ENCODE measurements around the gene TRPV4.

TRPV4 gene

DNA sequence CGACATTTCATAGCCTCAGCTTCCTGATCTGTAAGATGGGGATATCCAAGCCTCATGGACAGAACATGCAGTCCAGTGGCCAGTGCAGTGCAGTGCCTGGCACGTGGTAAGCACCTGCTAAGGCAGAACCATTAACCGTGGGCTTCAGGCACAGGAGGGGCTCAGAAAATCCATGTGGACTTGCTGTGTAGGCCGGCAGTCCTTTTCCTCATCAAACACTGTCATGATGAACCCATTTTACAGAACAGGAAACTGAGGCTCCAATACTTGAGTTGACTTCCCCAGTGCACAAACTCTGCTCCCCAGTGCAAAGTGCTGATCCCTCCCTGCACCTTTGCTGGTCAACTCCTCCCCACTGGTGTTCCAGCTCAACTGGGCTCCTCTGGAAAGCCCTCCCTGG, 18.0 kb downstream of the TRPV4 start:
- DNase-seq (ENCODE audit: insufficient read length, low spot score) = no peak
- TF ChIP-seq CTCF (IDR thresholded peaks at IDR 0.05; ENCODE audit: insufficient read depth, missing control alignments) = no peak
- no peak for FAIRE-seq

GRCh38 chr12:109814600-109815150, 18.5 kb downstream of the TRPV4 start:
- FAIRE-seq (no peak), DNase-seq (ENCODE audit: insufficient read length, low spot score) (no peak)
- no peak for TF ChIP-seq CTCF (IDR thresholded peaks at IDR 0.05; ENCODE audit: insufficient read depth, missing control alignments)

- no peak for TF ChIP-seq CTCF (IDR thresholded peaks at IDR 0.05; ENCODE audit: insufficient read depth, missing control alignments)
- FAIRE-seq (no peak), DNase-seq (ENCODE audit: insufficient read length, low spot score) (no peak)
Measured at GRCh38 chr12:109813810-109814416, 19.3 kb downstream of the TRPV4 start.

DNA sequence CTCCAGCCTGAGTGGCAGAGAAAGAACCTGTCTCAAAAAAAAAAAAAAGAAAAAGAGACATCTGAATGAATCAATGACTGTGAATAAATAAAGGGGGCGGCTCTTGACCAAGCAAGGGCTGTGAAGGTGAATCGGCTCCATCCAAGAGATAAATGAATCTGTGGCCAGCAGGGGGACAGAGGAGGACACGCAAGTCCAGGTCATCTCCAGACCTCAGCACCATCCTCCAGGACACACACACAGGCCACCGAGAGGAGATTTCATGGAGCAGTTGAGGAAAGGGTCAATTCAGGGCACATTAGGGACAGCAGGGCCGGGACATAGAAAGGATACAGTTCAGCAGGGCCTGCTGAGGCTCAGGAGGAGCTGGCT, 21.6 kb downstream of the TRPV4 start:
- DNase-seq (ENCODE audit: insufficient read length, low spot score) (no peak), FAIRE-seq (no peak)
- no peak for TF ChIP-seq CTCF (IDR thresholded peaks at IDR 0.05; ENCODE audit: insufficient read depth, missing control alignments)

GRCh38 chr12:109810954-109811623, 22.1 kb downstream of the TRPV4 start:
- no peak for FAIRE-seq
- no peak for TF ChIP-seq CTCF (IDR thresholded peaks at IDR 0.05; ENCODE audit: insufficient read depth, missing control alignments)
- DNase-seq (ENCODE audit: insufficient read length, low spot score) = no peak

GRCh38 chr12:109808876-109809646, 24.1 kb downstream of the TRPV4 start:
- FAIRE-seq (no peak), DNase-seq (ENCODE audit: insufficient read length, low spot score) (no peak)
- no peak for TF ChIP-seq CTCF (IDR thresholded peaks at IDR 0.05; ENCODE audit: insufficient read depth, missing control alignments)
